Vagina (tissue), 2 donors: ENCODE data around the gene PTOV1. TPM values are rescaled to one million over a fixed set of nuclear protein-coding genes. Genes with fewer than 3 reads are reported as not detected.

Experiments used
- DNase-seq, 2 donors: peaks; one replicate each; pipeline ENCODE4 v3.0.0-alpha.2; 2017; ENCODE audit errors: extremely low spot score in 2 of 2
- H3K27ac ChIP-seq: fragments of 200-600 bp; sonication (generic); one replicate; pipeline ENCODE4 v1.5.1; 2019
- H3K27me3 ChIP-seq: fragments of 200-600 bp; sonication (generic); one replicate; pipeline ENCODE4 v1.5.1; 2019
- H3K36me3 ChIP-seq, 2 donors: fragments of 200-600 bp; sonication (generic); one replicate each; pipeline ENCODE4 v1.5.1; 2017 to 2019
- H3K4me1 ChIP-seq: fragments of 200-600 bp; sonication (generic); one replicate; pipeline ENCODE4 v1.5.1; 2019
- H3K4me3 ChIP-seq, 2 donors: fragments of 200-600 bp; sonication (generic); 1 replicate in 1 of 2; 2 replicates in 1 of 2; pipeline ENCODE4 v1.5.1; 2016 to 2019
- H3K9me3 ChIP-seq: fragments of 200-600 bp; sonication (generic); one replicate; pipeline ENCODE4 v1.5.1; 2019
- POLR2A ChIP-seq, 2 donors: fragments of 450-650 bp; IDR thresholded peaks; one replicate each; pipeline ENCODE4 v1.6.1; 2017; ENCODE audit warnings: antibody characterized with exemption in 2 of 2, mild to moderate bottlenecking in 2 of 2, moderate library complexity in 2 of 2
- POLR2AphosphoS5 ChIP-seq, 2 donors: sonication (generic); formaldehyde crosslinking; IDR thresholded peaks; one replicate each; pipeline ENCODE4 v1.9.0; 2017; ENCODE audit warnings: antibody characterized with exemption in 2 of 2, mild to moderate bottlenecking in 2 of 2, low read depth in 1 of 2; ENCODE audit not compliant: insufficient read depth in 1 of 2
- intact Hi-C: fragments of 100-400 bp; cut with DNase I; formaldehyde crosslinking; loops from one replicate; pipeline ENCODE4 v1.15.1; 2023
- total RNA-seq: library from RNA; depleted of rRNA; stranded (reverse); fragments of >200 nt; gene quantifications from one replicate; pipeline ENCODE4 v1.2.3, GENCODE V29; 2016
- TF ChIP-seq, protein P1 (sequence below), 3 experiments: fragments of 450-650 bp in 2 of 3; fragments of 200-600 bp in 1 of 3; sonication (generic) in 1 of 3; IDR thresholded peaks; one replicate each; pipeline ENCODE4 v1.5.1; 2017 to 2019; ENCODE audit warnings: antibody characterized with exemption in 3 of 3, mild to moderate bottlenecking in 2 of 3, moderate library complexity in 2 of 3

The PTOV1 gene
- total RNA-seq, 1 donor from 2014 or later = 109 TPM

DNA sequence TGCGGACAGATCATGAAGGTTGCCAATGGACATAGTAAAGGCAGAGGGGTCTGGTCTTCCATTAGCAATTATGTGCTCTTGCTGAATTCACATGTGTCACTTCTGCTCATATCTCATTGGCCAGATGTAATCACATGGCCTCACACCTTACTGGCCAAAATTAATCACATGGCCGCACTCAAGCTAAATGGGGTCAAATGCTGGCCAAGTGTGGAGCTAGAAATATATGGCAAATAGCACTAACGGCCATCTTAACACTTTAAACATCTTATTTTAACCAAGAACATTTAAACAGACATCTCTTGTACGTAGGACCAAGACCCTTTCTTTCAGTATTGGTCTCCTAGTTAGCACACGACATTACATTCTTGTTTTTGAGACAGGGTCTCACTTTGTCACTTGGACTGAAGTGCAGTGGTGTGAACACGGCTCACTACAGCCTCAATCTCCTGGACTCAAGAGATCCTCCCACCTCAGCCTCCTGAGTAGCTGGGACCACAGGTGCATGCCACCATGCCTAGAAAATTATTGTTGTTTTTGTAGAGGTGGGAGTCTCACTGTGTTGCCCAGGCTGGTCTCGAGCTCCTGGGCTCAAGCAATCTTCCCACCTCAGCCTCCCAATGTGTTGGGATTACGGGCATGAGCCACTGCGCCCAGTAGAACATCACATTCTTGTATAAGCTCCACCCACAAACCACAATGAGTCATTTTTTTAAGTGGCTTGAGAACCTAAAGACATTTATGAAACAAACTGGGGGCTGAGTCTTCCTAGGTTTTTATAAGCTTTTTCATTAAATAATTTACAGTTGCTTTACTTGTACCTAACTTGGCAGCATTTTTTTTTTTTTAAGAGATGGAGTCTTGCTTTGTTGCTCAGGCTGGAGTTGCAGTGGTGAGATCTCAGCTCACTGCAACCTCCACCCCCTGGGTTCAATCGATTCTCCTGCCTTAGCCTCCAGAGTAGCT lies 2.9 kb upstream of the PTOV1 start:
- no peak overlapping the region for H3K27ac ChIP-seq
- intact Hi-C loops = loop anchor here (10.0 kb wide), 1 partner anchor 73 kb away; no protein-coding TSS in a partner anchor
- TF ChIP-seq, protein P1, sequence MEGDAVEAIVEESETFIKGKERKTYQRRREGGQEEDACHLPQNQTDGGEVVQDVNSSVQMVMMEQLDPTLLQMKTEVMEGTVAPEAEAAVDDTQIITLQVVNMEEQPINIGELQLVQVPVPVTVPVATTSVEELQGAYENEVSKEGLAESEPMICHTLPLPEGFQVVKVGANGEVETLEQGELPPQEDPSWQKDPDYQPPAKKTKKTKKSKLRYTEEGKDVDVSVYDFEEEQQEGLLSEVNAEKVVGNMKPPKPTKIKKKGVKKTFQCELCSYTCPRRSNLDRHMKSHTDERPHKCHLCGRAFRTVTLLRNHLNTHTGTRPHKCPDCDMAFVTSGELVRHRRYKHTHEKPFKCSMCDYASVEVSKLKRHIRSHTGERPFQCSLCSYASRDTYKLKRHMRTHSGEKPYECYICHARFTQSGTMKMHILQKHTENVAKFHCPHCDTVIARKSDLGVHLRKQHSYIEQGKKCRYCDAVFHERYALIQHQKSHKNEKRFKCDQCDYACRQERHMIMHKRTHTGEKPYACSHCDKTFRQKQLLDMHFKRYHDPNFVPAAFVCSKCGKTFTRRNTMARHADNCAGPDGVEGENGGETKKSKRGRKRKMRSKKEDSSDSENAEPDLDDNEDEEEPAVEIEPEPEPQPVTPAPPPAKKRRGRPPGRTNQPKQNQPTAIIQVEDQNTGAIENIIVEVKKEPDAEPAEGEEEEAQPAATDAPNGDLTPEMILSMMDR (IDR thresholded peaks at IDR 0.05) = no peak
- TF ChIP-seq POLR2AphosphoS5 (IDR thresholded peaks at IDR 0.05; ENCODE audit: insufficient read depth in 1 of 2, low read depth in 1 of 2) (no peak), POLR2A (IDR thresholded peaks at IDR 0.05) (no peak)
- H3K9me3 ChIP-seq = no peaks in the 10 kb centered on the region
- DNase-seq = no peak
- no peak overlapping the region for H3K4me3 ChIP-seq
- no peaks in the 10 kb centered on the region for H3K27me3 ChIP-seq
- no peaks in the 10 kb centered on the region for H3K36me3 ChIP-seq
- peaks cover 20% of the 10 kb centered on the region for H3K4me1 ChIP-seq

DNA sequence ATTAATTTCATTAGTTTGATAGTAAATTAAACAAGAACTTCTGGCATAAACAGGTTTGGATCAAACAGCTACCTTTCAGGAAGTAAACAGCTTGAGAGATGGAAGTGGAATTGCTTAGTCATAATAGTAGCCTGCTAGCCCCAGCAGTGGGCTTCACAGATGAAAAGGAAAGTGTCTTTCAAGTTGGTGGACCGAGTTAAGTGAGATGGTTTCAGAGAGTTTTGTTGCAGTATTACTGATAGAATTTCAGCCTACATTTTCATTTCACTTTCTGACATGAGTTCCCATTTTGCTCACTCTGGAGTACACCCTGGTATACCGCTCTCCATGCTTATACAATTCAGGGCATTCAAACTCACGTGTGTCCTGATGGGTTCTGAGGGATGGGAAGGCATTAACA lies 2.0 kb upstream of the PTOV1 start:
- Histone ChIP-seq H3K36me3 (no peaks in the 10 kb centered on the region), H3K4me1 (peaks cover 29% of the 10 kb centered on the region), H3K4me3 (no peak overlapping the region), H3K27me3 (no peaks in the 10 kb centered on the region), H3K9me3 (no peaks in the 10 kb centered on the region), H3K27ac (no peak overlapping the region)
- intact Hi-C loops = loop anchor here (10.0 kb wide), 1 partner anchor 74 kb away; no protein-coding TSS in a partner anchor
- no peak for DNase-seq
- TF ChIP-seq POLR2AphosphoS5 (IDR thresholded peaks at IDR 0.05; ENCODE audit: insufficient read depth in 1 of 2, low read depth in 1 of 2) (no peak), POLR2A (IDR thresholded peaks at IDR 0.05) (no peak)
- TF ChIP-seq, protein P1 (IDR thresholded peaks at IDR 0.05) = no peak

DNA sequence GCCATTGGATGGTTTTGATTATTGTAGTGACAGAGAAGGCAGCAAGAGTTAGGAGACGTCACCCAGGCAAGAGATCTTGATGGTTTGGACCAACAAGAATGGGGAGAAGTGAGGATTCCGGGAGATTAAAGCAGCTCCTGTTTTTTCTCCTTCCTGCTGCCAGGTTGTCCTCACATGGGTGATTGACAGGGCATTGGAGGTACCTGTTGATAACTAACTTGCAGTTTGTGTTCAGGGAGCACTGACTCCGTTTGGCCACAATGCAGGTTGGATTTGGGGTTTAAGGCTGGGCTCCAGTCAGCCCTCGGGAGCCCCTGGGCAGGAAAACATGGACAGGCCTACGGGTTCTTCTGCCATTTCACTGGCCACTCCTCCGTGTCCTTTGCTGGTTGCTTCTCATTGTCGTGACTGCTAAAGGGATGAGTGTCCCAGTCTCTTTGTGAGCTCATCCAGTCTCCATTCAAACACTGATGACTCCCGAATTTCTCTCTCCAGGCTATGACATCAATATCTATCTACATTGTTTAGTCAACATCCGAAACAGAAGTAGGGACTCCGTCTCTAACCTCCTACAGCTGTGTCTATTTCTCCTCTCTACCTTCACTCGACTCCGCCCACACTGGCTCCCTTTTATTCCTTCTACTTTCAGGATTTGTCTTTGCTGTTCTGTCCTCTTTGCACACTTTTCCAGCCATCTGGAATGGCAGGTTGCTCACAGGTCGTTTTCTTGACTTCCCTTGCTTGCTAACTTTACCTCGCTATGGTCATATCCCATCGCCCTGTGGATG lies 1.3 kb upstream of the PTOV1 start:
- Histone ChIP-seq H3K27ac (peak overlapping the region; percentile 100), H3K4me3 (peak overlapping the region in 1 of 2 donors; percentile 93), H3K9me3 (no peaks in the 10 kb centered on the region), H3K27me3 (no peaks in the 10 kb centered on the region), H3K4me1 (peaks cover 36% of the 10 kb centered on the region), H3K36me3 (peaks cover 0 to 2% of the 10 kb centered on the region in 2 donors)
- TF ChIP-seq POLR2AphosphoS5 (IDR thresholded peaks at IDR 0.05; ENCODE audit: insufficient read depth in 1 of 2, low read depth in 1 of 2) (no peak), POLR2A (IDR thresholded peaks at IDR 0.05) (no peak)
- TF ChIP-seq, protein P1 (IDR thresholded peaks at IDR 0.05) = no peak
- DNase-seq = no peak
- intact Hi-C loops = loop anchor here (10.0 kb wide), 2 partner anchors 75 to 95 kb away; no protein-coding TSS in a partner anchor

DNA sequence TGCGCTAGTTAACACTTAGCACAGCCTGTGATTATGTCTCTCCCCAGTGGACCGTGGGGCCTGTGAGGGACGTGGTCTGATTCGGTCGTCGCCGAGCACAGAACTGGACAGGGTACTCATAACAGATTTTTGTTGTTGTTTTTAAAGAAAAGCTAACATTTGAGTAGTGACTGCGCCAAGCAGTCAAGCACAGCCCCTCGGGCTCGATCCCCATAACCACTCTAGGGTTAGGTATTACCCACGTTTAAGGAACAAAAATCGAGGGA lies 805 bp upstream of the PTOV1 start:
- Histone ChIP-seq H3K36me3 (peaks cover 0 to 7% of the 10 kb centered on the region in 2 donors), H3K9me3 (no peaks in the 10 kb centered on the region), H3K27me3 (no peaks in the 10 kb centered on the region), H3K27ac (peak overlapping the region; percentile 100), H3K4me1 (peaks cover 36% of the 10 kb centered on the region), H3K4me3 (peak overlapping the region; percentile 83 to 93)
- DNase-seq = no peak
- intact Hi-C loops = loop anchor here (10.0 kb wide), 1 partner anchor 95 kb away; no protein-coding TSS in a partner anchor
- TF ChIP-seq POLR2A (IDR thresholded peaks at IDR 0.05) = no peak
- TF ChIP-seq, protein P1 (IDR thresholded peaks at IDR 0.05) = no peak
- TF ChIP-seq POLR2AphosphoS5 (IDR thresholded peaks at IDR 0.05; ENCODE audit: insufficient read depth in 1 of 2, low read depth in 1 of 2) = no peak
